GM23248 (cell line): Measurements from ENCODE around the gene MAP4K1. TPM values are rescaled to one million over a fixed set of nuclear protein-coding genes. Genes with fewer than 3 reads are reported as not detected.

ENCODE experiments used
- DNase-seq: peaks from one replicate; pipeline ENCODE4 v3.0.0-alpha.2; 2015
- H2AFZ ChIP-seq: fragments of 200-600 bp; sonication (generic); 2 replicates; pipeline ENCODE4 v1.6.1; 2016; ENCODE audit warnings: antibody characterized with exemption
- H3F3A ChIP-seq: fragments of 200-600 bp; sonication (generic); 2 replicates; pipeline ENCODE4 v1.6.1; 2016; ENCODE audit warnings: mild to moderate bottlenecking, antibody characterized with exemption, mixed run types; ENCODE audit not compliant: insufficient read depth
- H3K27ac ChIP-seq: fragments of 200-600 bp; sonication (generic); 2 replicates; pipeline ENCODE4 v1.5.1; 2016; ENCODE audit warnings: mild to moderate bottlenecking
- H3K27me3 ChIP-seq: fragments of 200-600 bp; sonication (generic); replicated peaks from 2 replicates; pipeline ENCODE4 v1.6.1; 2016; ENCODE audit warnings: mild to moderate bottlenecking; ENCODE audit not compliant: insufficient read depth
- H3K36me3 ChIP-seq: fragments of 200-600 bp; sonication (generic); 2 replicates; pipeline ENCODE4 v1.6.1; 2016; ENCODE audit warnings: low read depth, mild to moderate bottlenecking
- H3K4me1 ChIP-seq: fragments of 200-600 bp; sonication (generic); 2 replicates; pipeline ENCODE4 v1.6.1; 2016; ENCODE audit warnings: mild to moderate bottlenecking; ENCODE audit not compliant: insufficient read depth
- H3K4me2 ChIP-seq: fragments of 200-600 bp; sonication (generic); one replicate; pipeline ENCODE4 v1.6.1; 2016; ENCODE audit warnings: mild to moderate bottlenecking; ENCODE audit not compliant: unreplicated experiment
- H3K4me3 ChIP-seq: fragments of 200-600 bp; sonication (generic); 2 replicates; pipeline ENCODE4 v1.5.1; 2016; ENCODE audit warnings: mild to moderate bottlenecking
- H3K79me2 ChIP-seq: fragments of 200-600 bp; sonication (generic); 2 replicates; pipeline ENCODE4 v1.6.1; 2016; ENCODE audit warnings: mild to moderate bottlenecking; ENCODE audit not compliant: insufficient read depth
- H3K9ac ChIP-seq: fragments of 200-600 bp; sonication (generic); 2 replicates; pipeline ENCODE4 v1.6.1; 2016; ENCODE audit warnings: mild to moderate bottlenecking
- H3K9me2 ChIP-seq: fragments of 200-600 bp; sonication (generic); 2 replicates; pipeline ENCODE4 v1.6.1; 2016; ENCODE audit warnings: mixed run types, mild to moderate bottlenecking, moderate library complexity; ENCODE audit not compliant: insufficient read depth
- H3K9me3 ChIP-seq: fragments of 200-600 bp; sonication (generic); one replicate; pipeline ENCODE4 v1.6.1; 2017; ENCODE audit warnings: low read depth
- H4K20me1 ChIP-seq: fragments of 200-600 bp; sonication (generic); 2 replicates; pipeline ENCODE4 v1.6.0; 2016; ENCODE audit not compliant: insufficient read depth
- EZH2 ChIP-seq: fragments of 200-600 bp; sonication (generic); IDR thresholded peaks from 2 replicates; pipeline ENCODE4 v1.6.1; 2018; ENCODE audit warnings: antibody characterized with exemption, mild to moderate bottlenecking; ENCODE audit not compliant: insufficient read depth, poor library complexity, severe bottlenecking
- EZH2phosphoT487 ChIP-seq: fragments of 200-600 bp; sonication (generic); IDR thresholded peaks from 2 replicates; pipeline ENCODE4 v1.6.1; 2018; ENCODE audit warnings: antibody characterized with exemption, moderate library complexity, mild to moderate bottlenecking, low read depth; ENCODE audit not compliant: insufficient read depth
- WGBS, 2 experiments: methylation state at CpG; one replicate each; pipeline ENCODE4 v1.1.6; 2015 to 2017; ENCODE audit warnings: low lambda C conversion rate in 2 of 2, low coverage in 1 of 2; ENCODE audit errors: missing lambda C conversion rate in 2 of 2; 5-methylcytosine and 5-hydroxymethylcytosine counted together
- in situ Hi-C: fragments of 300-500 bp; cut with MboI; formaldehyde crosslinking; loops from 2 replicates; pipeline ENCODE4 v1.15.0; 2020
- polyA plus RNA-seq: library from polyadenylated mRNA; unstranded; fragments of >200 nt; fragmentation: Nextera tagmentation; extraction: Ambion mirVana; gene quantifications from 2 replicates; pipeline ENCODE4 v1.2.1, GENCODE V29; 2016
- total RNA-seq: library from RNA; depleted of rRNA; stranded (reverse); fragments of >200 nt; shearing (Covaris generic); gene quantifications from 2 replicates; pipeline ENCODE4 v1.2.3, GENCODE V29; 2014

MAP4K1 gene
- total and polyA plus RNA-seq, 2 experiments from 2014 or later, result 0.63 TPM; not detected in 1

- Histone ChIP-seq H3K4me3 (peak overlapping the region; percentile 99), H3F3A (peaks cover 60% of the 10 kb centered on the region), H3K27me3 (no peaks in the 10 kb centered on the region), H3K4me2 (peak overlapping the region; percentile 84), H3K9me3 (no peaks in the 10 kb centered on the region), H3K79me2 (peaks cover 70% of the 10 kb centered on the region), H2AFZ (no peak overlapping the region), H4K20me1 (no peaks in the 10 kb centered on the region), H3K9ac (peak overlapping the region; percentile 98), H3K4me1 (peaks cover 43% of the 10 kb centered on the region), H3K9me2 (no peaks in the 10 kb centered on the region), H3K27ac (peak overlapping the region; percentile 97), H3K36me3 (no peaks in the 10 kb centered on the region)
- peak; percentile 49 for DNase-seq
- WGBS, 2 experiments, result 5 to 6% methylated on average over 15 of the region's 15 CpGs
- in situ Hi-C loops, result no loop called here
- TF ChIP-seq EZH2phosphoT487 (no peak), EZH2 (no peak)
These were observed 31.8 kb upstream of the MAP4K1 start for GRCh38 chr19:38649305-38650171.

GRCh38 chr19:38648769-38649304, 31.1 kb upstream of the MAP4K1 start:
- Histone ChIP-seq H3K36me3 (no peaks in the 10 kb centered on the region), H3K9me2 (no peaks in the 10 kb centered on the region), H3K79me2 (peaks cover 63% of the 10 kb centered on the region), H3K27ac (peak overlapping the region; percentile 97), H2AFZ (no peak overlapping the region), H3K27me3 (no peaks in the 10 kb centered on the region), H3K9me3 (no peaks in the 10 kb centered on the region), H3K9ac (peak overlapping the region; percentile 98), H3K4me1 (peaks cover 38% of the 10 kb centered on the region), H4K20me1 (no peaks in the 10 kb centered on the region), H3K4me2 (peak overlapping the region; percentile 84), H3K4me3 (peak overlapping the region; percentile 99), H3F3A (peaks cover 53% of the 10 kb centered on the region)
- in situ Hi-C loops, result no loop called here
- peak; percentile 17 for DNase-seq
- no peak for TF ChIP-seq EZH2phosphoT487
- TF ChIP-seq EZH2, result no peak
- WGBS, 2 experiments, result 2 to 3% methylated on average over 10 to 13 of the region's 13 CpGs

GRCh38 chr19:38647966-38648768, 30.4 kb upstream of the MAP4K1 start:
- Histone ChIP-seq H4K20me1 (no peaks in the 10 kb centered on the region), H3K79me2 (peaks cover 56% of the 10 kb centered on the region), H3K4me3 (peak overlapping the region; percentile 99), H3F3A (peaks cover 46% of the 10 kb centered on the region), H3K36me3 (no peaks in the 10 kb centered on the region), H3K4me1 (peaks cover 31% of the 10 kb centered on the region), H3K4me2 (peak overlapping the region; percentile 84), H3K27me3 (no peaks in the 10 kb centered on the region), H3K27ac (peak overlapping the region; percentile 97), H2AFZ (no peak overlapping the region), H3K9me2 (no peaks in the 10 kb centered on the region), H3K9me3 (no peaks in the 10 kb centered on the region), H3K9ac (peak overlapping the region; percentile 98)
- TF ChIP-seq EZH2phosphoT487 (no peak), EZH2 (no peak)
- WGBS, 2 experiments, result 1% methylated on average over 15 to 19 of the region's 19 CpGs
- DNase-seq, result peak; percentile 34
- in situ Hi-C loops, result no loop called here

- no peaks in the 10 kb centered on the region for H3K36me3 ChIP-seq
- peaks cover 39% of the 10 kb centered on the region for H3F3A ChIP-seq
- in situ Hi-C loops, result no loop called here
- no peaks in the 10 kb centered on the region for H3K9me2 ChIP-seq
- H3K27me3 ChIP-seq, result no peaks in the 10 kb centered on the region
- peak within 1 kb of the TSS; percentile 99 for H3K4me3 ChIP-seq
- H3K9me3 ChIP-seq, result no peaks in the 10 kb centered on the region
- peak within 1 kb of the TSS; percentile 98 for H3K9ac ChIP-seq
- peak; percentile 98 for DNase-seq
- H2AFZ ChIP-seq, result peak within 1 kb of the TSS; percentile 74
- whole genome bisulfite sequencing, 2 experiments, result 0 to 3% methylated on average over 45 to 72 of the region's 77 CpGs
- H3K4me2 ChIP-seq, result peak within 1 kb of the TSS; percentile 84
- no peaks in the 10 kb centered on the region for H4K20me1 ChIP-seq
- H3K27ac ChIP-seq, result peak within 1 kb of the TSS; percentile 97
- H3K79me2 ChIP-seq, result peaks cover 50% of the 10 kb centered on the region
- peaks cover 24% of the 10 kb centered on the region for H3K4me1 ChIP-seq
- no peak for TF ChIP-seq EZH2
- no peak for TF ChIP-seq EZH2phosphoT487
These were observed 29.7 kb upstream of the MAP4K1 start, which contains the start of gene ACTN4 for GRCh38 chr19:38647368-38647965. ACTN4 (plus strand) TSS chr19:38647649; CDS start chr19:38647746, 97 bp downstream.
